Epithelial cell of prostate (primary cell): ENCODE measurements around the gene MUC22.
A peak's percentile ranks its signal among the peaks of the same experiment; 100 is the strongest.
"Not testable (repeated sequence)": the region's sequence is repeated elsewhere in the genome, so short reads cannot be mapped to it uniquely, and the experiment has no call there.

ENCODE experiments used
- DNase-seq: peaks from one replicate; pipeline ENCODE4 v3.0.0-alpha.2; 2011; ENCODE audit warnings: low read depth, low spot score
- H3K27ac ChIP-seq: fragments of 450-650 bp; 2 replicates; pipeline ENCODE4 v1.5.1; 2017; ENCODE audit warnings: mild to moderate bottlenecking

Gene MUC22

GRCh38 chr6:30991891-30992290, 18.4 kb upstream of the MUC22 start:
- no peak overlapping the region for H3K27ac ChIP-seq
- no peak for DNase-seq

- DNase-seq = no peak
Observed at GRCh38 chr6:30997301-30997700, 13.0 kb upstream of the MUC22 start.

GRCh38 chr6:30998785-30999184, 11.5 kb upstream of the MUC22 start:
- peak overlapping the region; percentile 29 for H3K27ac ChIP-seq
- DNase-seq = peak; percentile 48

More at GRCh38 chr6:30997301-30997700, 13.0 kb upstream of the MUC22 start:
- no peak overlapping the region for H3K27ac ChIP-seq

GRCh38 chr6:31000067-31000860, 10.0 kb upstream of the MUC22 start:
- DNase-seq, H3K27ac ChIP-seq: not testable (repeated sequence)

- no peak overlapping the region for H3K27ac ChIP-seq
- no peak for DNase-seq
Observed at GRCh38 chr6:31001281-31001888, 8.9 kb upstream of the MUC22 start.

- no peak for DNase-seq
- H3K27ac ChIP-seq = no peak overlapping the region
Observed at GRCh38 chr6:31002471-31002870, 7.8 kb upstream of the MUC22 start.

GRCh38 chr6:31004794-31005193, 5.5 kb upstream of the MUC22 start:
- peak overlapping the region; percentile 68 for H3K27ac ChIP-seq
- no peak for DNase-seq

- no peak for DNase-seq
- H3K27ac ChIP-seq = peak overlapping the region; percentile 68
Observed at GRCh38 chr6:31005249-31006020, 4.8 kb upstream of the MUC22 start.

GRCh38 chr6:31007694-31008093, 2.6 kb upstream of the MUC22 start:
- peak; percentile 79 for DNase-seq
- peak overlapping the region; percentile 62 for H3K27ac ChIP-seq

GRCh38 chr6:31008165-31008564, 2.1 kb upstream of the MUC22 start:
- H3K27ac ChIP-seq = peak overlapping the region; percentile 62
- no peak for DNase-seq

GRCh38 chr6:31009731-31010130, 543 bp upstream of the MUC22 start:
- H3K27ac ChIP-seq = no peak overlapping the region
- no peak for DNase-seq

- no peak for DNase-seq
- H3K27ac ChIP-seq = no peak overlapping the region
Observed at GRCh38 chr6:31011153-31011552, 879 bp downstream of the MUC22 start.

GRCh38 chr6:31016659-31017299, 6.5 kb downstream of the MUC22 start:
- DNase-seq = no peak
- H3K27ac ChIP-seq = no peak overlapping the region

GRCh38 chr6:31017436-31017835, 7.2 kb downstream of the MUC22 start:
- DNase-seq, H3K27ac ChIP-seq: not testable (repeated sequence)

- no peak overlapping the region for H3K27ac ChIP-seq
- no peak for DNase-seq
Observed at GRCh38 chr6:31020057-31020456, 9.8 kb downstream of the MUC22 start.

- H3K27ac ChIP-seq, DNase-seq: not testable (repeated sequence)
Observed at GRCh38 chr6:31020631-31021255, 10.5 kb downstream of the MUC22 start.

GRCh38 chr6:31021705-31022531, 11.6 kb downstream of the MUC22 start:
- H3K27ac ChIP-seq, DNase-seq: not testable (repeated sequence)

GRCh38 chr6:31025595-31025994, 15.3 kb downstream of the MUC22 start:
- DNase-seq = no peak
- no peak overlapping the region for H3K27ac ChIP-seq

GRCh38 chr6:31031095-31031494, 20.8 kb downstream of the MUC22 start:
- H3K27ac ChIP-seq = no peak overlapping the region
- no peak for DNase-seq
